HS-27A (cell line): ENCODE measurements around the gene RRP1B.
A peak's percentile ranks its signal among the peaks of the same experiment; 100 is the strongest.
"Not testable (repeated sequence)": the region's sequence is repeated elsewhere in the genome, so short reads cannot be mapped to it uniquely, and the experiment has no call there.

ENCODE experiments used
- DNase-seq: peaks from one replicate; pipeline ENCODE4 v3.0.0-alpha.2; 2012; ENCODE audit warnings: low read depth, missing footprints

RRP1B gene

DNA sequence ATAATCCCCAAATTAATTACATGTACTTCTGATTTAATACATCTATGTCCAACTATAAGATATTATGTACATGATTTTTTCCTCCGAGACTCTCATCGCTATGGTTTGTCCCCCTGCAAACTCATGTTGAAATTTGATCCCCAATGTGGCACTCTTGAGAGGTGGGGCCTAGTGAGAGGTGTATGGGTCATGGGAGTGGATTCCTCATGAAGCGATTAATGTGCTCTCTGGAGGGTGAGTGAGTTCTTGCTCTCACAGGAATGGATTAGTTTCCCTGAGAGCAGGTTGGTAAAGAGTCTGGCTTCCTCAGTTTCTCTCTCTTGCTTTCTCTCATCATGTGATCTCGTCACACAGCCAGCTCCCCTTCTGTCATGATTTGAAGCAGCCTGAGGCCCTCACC, 16.2 kb upstream of the RRP1B start:
- no peak for DNase-seq

DNA sequence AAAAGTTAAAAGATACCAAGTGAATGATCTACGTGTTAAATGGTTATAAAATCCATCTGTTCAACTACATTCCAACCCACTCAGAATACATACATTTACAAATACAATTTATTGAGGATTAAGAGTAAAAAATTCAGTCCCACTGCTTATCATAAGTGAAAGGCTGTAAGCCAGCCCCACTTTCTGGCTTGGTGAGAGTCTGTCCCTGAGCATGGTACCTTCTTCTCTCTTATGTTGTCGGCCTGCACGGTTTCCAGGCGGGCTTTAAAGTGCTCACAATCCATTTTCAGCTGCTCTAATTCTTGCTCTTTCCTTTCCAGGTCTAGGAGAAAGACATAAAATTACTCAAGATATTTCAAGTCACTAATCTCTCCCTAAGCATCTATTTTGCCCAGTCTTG, 15.3 kb upstream of the RRP1B start:
- DNase-seq: no peak

DNA sequence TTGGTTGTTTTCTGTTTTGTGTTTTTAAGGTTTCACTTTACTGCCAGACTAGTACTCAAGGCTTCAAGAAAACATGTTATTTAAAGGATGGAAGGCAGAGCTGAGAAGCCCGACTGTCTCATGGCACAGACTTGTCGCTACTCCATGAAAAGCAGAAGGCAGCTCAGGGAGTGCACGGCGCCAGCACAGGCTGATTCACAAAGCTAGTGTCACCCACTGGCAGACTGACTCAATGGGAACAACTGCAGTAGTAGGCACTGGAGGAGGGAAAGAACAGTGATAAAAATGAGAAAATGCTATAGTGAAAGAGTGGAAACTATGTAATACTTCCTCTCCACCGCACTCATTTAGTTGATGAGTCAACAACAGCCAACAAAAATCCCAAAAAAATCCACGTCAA, 14.8 kb upstream of the RRP1B start:
- DNase-seq: no peak

DNA sequence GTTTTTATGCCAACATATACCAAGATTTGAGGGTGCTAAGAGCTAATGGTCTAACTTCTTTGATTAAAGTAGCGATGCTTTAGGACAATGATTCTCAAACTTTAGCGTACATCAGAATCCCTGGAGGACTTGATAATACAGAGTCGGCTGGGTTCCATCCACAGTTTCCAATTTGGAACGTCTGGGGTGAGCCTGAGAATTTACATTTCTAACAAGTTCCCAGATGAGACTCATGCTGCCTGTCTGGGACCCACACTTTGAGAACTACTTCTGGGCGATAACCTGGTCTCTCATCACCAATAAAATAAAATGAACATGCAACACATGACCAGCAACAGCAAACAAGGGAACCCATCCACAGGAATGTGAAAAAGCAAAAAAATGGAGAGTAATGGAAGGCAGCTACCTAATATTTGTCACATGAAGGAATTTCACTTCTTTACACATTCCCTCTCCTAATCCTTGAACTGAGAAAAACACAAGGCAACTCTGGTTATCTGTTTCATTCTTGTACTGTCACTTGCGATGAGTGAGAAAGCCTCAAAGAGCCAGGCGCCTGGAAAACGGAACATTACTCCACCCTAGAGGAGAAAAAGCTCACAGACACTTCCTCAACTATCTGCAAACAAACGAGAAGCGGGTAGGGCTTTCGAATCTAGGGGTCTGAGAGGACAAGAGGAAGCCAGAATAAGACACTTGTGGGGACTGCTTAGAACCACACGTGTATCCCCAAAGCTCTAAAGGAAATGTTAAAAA, 14.0 kb upstream of the RRP1B start:
- no peak for DNase-seq

DNA sequence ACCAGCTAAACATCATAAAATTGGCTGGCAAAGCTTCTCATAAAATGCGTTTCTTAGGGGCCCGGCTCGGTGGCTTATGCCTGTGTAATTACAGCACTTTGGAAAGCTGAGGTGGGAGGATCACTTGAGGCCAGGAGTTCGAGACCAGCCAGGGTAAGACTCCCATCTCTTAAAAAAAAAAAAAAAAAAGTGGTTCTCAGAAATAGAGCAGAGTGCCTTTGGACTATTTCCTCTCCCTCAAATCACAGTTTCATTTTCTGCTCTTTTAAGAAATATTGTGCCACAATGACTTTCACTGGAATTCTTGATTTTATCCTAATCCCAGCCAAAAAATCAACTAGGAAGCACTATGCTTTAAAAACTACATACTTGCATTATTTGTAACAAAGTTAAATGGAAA, 13.4 kb upstream of the RRP1B start:
- no peak for DNase-seq

DNA sequence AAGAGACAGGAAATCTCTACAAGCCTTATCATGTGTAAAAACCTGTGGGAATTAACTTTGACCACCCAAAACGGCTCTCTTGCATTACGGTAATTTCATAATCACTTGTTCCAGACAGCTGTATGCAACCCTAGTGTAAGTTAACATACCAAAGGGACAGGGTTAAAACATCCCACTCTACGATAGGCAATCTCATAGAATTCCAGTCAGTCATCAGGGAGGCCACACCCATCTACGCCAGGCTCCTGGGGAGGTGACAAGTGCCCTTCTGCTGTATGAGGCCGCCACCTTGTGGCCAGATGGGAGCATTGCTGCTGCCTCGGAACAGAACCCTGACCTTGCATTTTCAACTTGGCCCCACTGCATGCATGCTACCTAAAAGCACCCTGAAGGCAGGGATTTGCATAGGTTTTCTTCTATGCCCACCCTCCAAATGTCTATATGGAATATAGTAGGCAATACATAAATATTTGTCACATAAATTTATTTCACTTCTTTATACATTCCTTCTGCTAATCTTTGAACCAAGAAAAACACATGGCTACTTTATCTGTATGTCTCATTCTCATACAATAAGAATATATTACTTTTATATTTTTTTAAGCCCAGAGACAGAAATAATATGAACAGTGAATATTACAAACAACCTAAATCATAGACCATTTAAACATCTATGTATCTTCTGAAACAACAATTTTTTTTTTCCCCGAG, 12.7 kb upstream of the RRP1B start:
- DNase-seq: peak; percentile 88

DNA sequence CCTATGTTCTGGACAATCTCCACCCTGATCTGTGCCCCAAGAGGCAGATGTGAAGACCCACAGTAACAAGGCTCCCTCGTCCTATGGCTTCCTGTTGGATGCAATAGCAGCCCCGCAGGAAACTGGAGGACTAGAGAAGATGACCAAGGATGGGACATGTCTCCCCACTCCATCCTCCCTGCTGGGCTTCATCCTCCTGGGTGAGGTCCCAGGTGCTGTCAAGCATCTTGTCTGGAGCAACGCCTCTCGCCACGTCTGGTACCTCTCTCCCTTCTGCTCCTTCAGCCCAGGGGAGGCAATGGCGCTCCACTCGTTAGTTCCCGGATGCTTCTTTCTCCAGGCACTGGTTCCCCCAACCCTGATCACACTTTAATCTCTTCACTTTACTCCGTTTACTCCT, 11.2 kb upstream of the RRP1B start:
- no peak for DNase-seq

DNA sequence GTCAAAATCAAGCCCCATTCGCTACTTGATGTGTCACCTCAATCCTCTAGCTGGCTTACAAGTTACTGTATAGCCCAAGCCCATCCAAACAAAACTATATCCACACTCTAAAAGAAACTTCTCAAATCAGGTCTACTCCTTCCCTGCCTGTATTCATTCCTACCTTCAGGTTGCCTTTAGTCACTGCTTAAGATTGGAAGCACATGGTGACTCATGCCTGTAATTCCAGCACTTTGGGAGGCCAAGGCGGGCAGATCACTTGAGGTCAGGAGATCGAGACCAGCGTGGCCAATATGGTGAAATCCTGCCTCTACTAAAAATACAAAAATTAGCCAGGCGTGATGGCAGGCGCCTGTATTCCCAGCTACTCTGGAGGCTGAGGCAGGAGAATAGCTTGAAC, 7.4 kb upstream of the RRP1B start:
- DNase-seq: not testable (repeated sequence)

DNA sequence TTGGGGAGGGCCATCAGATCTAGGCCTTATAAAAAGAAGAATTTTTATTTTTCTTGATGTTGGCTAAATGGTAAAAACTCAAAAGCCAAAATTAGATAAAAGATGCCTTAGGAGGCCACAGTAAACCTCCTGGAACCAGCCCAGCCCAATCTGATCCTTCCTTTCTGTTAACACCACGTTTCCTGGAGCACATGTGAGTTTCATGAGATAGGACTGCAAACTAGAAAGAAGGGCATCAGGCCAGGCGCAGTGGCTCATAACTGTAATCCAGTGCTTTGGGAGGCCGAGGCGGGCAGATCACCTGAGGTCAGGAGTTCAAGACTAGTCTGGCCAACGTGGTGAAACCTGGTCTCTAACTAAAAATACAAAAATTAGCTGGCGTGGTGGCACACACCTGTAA, 6.7 kb upstream of the RRP1B start:
- DNase-seq: no peak

DNA sequence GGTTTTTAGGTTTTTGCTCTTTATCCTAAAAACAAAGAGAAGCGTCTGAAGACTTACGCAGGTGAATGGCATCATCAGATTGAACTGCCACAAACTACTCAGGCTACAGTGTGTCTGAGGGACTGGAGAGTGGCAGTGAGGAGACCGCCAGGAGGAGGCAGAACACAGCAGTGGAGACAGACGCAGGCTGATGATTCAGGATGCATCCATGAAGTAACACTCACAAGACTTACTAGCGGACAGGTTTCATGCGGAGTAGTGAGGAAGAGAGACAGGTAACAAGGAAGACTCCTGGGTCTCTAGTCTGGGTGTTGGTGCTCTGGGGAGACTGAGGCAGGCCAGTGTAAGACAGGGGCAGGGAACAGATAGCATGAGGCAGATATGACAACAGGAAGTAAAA, 5.7 kb upstream of the RRP1B start:
- DNase-seq: no peak

DNA sequence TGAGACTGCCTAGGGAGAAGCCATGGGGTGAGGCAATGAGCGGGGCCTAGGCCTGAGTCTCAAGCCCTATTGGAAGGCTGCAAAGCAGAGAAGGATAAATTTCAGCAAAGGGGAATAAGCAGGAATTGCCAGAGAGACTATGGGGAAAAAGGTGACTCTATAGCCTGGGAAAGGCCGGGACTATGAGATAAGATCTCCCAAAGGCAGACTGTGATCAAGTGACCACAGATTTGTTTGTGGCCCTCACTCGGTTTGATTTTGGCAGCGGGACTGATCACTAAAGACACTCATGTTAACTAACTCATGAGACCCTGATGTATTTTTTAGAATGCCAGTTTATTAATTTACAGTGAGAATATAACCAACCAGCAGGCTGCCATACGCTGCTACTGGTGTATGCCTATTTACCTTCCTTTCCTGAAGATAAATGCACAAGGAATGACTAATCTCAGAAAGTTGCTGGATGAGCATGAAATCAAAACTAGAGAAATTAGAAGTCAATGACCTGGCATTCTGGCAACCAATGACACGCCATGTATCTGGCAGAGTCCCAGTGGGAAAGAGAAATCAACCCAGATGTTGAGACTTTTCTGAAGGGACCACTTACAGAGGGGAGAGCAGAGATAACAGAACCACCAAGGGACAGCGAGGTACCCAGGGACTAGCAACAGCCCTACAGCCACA, 4.4 kb upstream of the RRP1B start:
- DNase-seq: no peak

DNA sequence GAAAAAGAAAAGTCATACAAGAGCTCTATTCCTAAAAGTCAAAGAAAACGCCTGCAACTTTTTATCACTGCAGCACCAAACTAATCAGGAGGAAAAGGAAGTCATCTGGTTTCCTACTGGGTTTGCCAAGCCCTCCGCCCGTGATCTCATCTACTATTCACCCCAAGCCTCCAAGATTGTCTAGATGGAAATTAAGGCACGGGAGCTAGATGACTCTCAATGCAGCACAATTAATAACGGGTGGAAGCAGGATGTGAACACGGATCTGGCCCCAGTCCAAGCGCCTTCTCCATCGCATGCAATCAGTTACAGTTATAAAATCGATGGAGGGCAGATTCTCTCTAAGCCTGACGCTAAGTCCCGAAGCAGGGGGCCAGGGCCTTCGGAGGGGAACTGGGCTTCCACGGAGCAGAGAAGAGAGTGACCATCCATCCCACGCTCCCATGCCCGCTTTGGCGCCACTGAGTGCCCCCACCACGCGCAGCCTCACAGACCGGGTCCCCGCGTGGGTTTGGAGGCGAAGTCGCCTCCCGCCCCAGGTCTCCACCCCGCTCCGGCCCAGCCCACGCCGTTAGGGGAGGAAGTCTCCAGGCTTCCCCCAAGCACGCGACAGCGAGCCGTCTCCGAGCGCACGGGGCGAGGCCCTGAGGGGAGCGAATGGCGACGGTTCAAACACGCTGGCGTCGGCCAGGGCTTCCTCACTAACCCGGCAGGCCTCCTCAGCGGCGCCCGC, 1.8 kb upstream of the RRP1B start:
- DNase-seq: no peak

DNA sequence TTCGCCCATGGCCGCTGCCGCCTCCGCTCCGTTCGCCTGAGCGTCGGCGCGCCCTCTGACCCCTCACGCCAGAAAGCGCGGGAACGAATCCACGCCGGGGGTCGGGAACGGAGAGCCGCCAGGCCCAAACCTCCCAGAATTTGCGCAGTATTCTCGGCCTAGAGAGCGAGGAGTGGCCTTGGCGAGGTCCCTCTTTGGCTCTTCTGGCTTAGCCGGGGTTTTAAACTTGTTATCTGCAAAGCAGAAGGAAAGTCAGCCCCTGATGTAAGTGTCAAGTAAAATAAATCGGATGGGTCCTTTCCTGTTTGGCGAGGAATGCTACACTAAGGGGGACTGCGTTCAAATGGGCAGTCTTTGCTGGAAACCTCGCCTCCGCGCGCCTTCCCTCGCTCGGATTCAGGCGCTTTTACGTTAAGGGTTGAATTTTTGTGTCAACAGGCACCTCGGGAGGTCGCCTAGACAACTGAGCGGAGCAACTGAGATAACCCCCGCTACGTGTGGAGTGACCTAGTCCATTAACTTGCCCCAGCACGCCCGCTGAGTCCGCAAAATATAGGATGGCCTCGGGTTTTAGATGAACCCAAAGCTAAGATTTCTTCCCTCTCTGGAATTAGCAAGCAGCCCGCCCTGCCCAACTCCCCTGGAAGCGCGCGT, 1.1 kb upstream of the RRP1B start:
- DNase-seq: no peak

DNA sequence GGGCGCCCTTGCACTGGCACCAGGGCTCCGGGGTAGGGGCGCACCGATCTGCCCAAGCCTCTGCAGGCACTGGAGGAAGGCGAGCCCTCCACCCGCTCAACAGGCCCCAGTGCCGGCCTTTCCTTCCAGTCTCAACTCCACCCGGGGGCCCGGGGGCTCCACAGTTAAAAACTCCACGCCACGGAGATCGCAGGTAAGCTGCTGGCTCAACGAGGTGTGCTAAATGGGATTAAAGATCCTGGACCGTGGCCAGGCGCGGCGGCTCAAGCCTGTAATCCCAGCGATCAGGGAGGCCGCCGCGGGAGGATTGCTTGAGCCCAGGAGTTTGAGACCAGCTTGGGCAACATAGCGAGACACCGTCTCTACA, 608 bp upstream of the RRP1B start:
- no peak for DNase-seq

DNA sequence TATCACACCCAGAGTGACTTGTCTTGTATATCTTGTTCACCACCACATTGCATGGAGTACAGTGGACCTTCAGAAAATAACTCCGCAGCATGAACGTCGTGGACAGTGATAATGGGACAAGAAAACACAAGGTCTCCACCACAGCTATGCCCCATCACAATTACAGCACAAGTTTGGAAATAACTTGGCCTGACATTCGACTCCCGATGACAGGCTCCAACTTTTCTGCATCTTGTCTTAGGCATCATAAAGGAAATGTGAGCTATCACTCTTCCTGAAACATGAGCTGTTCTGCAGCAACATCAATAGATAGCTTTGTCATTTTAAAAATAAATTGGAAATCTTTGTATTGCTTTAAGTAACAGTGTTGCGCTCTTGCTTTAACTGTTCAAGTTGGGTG, 2.9 kb downstream of the RRP1B start:
- DNase-seq: no peak

DNA sequence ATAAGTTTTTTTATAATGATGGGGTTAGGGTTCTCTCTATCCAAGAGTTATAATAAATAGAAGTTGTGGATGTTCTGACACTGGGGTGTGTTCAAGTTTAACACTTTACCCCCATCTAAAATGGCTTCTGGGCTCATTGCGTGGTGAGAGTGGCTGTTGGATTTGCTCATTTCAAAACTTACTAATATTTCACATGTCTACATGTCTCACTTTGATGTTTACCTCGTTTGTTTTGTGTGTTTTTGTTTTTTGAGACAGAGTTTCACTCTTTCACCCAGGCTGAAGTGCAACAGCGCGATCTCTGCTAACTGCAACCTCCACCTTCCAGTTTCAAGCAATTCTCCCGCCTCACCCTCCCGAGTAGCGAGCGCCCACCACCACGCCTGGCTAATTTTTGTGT, 3.7 kb downstream of the RRP1B start:
- DNase-seq: no peak

DNA sequence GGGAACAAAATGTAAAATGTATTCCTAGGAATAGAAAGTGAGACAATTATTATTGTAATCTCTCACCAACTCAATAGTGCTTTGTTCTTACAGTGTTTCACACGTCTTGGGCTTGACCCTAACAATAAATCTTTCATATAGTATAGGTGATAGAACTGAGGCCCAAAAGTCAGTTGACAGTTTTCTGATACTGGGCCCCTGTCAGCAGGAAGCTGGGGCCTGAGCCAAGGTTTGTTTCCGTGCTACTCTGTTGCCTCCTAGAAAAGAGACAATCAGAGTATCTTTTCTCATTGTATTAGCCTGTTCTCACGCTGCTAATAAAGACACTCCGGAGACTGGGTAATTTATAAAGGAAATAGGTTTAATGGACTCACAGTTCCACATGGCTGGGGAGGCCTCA, 5.0 kb downstream of the RRP1B start:
- DNase-seq: no peak

DNA sequence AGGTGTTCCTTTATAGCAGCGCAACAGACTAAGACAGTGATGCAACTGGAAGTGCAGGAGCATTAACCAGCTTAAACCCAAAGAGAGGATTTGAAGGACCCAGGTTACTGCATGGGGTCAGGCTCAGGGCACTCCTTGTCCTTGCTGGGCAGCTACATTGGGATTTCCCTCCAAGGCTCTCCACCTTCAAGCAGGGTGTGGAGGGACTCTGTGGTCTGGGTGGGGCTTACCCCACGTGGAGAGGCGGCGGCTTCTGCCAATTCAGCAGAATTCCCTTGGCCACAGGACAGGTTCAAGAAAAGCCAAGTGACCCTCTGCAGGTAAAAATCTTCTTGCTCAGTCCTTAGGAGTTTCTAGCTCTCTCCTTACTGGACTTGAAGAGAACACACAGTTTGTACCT, 6.5 kb downstream of the RRP1B start:
- no peak for DNase-seq

DNA sequence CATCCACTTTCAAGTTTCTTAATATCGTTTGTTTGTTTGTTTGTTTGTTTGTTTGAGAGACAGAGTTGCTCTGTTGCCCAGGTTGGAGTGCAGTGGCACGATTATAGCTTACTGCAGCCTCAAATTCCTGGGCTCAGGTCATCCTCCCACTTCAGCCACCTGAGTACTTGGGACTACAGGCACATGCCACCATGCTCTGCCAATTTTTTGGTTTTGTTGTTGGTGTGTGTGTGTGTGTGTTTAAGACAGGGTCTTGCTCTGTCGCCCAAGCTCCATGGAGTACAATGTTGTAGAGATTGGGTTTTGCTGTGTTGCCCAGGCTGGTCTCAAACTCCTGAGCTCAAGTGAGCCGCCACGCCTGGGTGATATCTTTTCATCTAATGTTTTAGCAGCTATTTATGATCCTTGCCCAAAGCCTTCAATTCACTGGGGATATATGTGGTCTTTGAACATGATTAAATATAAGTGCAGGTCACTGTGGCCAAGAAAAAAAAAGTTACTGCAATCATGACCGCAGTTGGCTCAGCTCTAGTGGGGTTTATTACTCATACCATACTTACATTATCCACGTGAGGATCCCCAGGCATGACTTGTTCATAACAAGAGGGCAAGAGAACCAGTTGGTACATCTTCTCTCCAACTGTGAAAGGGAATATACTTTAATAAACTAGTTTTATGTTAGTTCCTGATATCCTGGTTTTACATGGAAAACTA, 8.0 kb downstream of the RRP1B start:
- peak; percentile 43 for DNase-seq

DNA sequence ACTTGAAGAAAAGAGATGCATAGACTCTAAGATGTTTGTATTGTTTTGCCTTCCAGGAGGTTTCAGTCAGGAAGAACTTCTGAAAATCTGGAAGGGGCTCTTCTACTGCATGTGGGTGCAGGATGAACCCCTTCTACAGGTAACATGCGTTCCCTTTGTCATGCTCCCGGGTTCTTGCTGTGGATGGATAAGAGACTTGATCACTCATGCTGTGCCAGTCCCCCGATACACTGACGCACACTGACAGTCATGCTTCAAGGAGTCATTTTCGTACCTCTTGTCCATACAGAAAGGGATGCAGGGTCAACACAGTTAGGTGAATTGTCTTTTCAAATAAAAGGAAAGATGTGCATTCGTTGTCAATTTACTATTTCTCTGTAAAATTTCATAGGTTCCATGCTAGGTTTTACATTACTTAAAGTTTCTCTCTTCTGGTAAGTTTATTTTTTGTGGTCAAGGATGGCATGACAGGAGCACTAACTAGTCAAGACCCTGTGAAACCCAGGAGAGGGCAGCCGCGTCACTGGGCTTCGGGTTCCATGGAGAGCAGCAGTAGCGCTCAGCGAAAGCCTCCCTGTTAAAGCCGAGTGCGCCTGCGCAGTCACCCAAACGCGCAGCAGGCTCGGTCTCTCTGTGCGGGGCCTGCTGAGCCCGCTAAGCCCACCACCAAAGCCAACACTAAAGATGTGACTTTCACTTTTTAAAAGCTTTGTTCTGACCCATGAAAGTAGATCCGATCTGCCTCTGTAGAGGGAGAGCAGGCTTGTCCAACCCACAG, 10.7 kb downstream of the RRP1B start:
- no peak for DNase-seq

DNA sequence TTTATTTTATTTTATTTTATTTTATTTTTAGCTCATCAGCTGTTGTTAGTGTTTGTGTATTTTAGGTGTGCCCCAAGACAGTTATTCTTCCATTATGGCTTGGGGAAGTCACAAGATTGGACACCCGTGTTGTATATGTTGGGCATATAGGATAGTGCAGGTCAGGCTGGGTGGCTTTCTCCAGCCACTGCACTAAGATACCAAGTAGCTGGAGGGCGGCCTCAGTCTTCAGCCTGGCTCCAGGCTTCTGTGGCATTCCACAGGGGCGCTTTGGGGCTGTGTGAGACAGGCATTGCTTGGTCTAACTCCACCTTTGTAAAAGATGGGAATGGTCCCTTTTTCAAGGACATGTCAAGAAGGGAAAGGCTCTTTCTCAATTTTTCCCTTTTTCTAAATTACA, 16.5 kb downstream of the RRP1B start:
- DNase-seq: no peak
